Neuronal stem cell (in vitro differentiated cells): ENCODE results near the gene CCNG1.

Experiments used
- DNase-seq: peaks from one replicate; pipeline ENCODE4 v3.0.0-alpha.2; 2013; ENCODE audit warnings: low spot score
- H2AFZ ChIP-seq: one replicate; pipeline ENCODE4 v1.6.1; 2013; ENCODE audit warnings: mild to moderate bottlenecking, low read length, inconsistent platforms
- H2AK5ac ChIP-seq: 2 replicates; pipeline ENCODE4 v1.6.1; 2013; ENCODE audit warnings: low read depth, mild to moderate bottlenecking, inconsistent platforms, low read length, moderate library complexity, mixed read lengths
- H2BK120ac ChIP-seq: 2 replicates; pipeline ENCODE4 v1.6.1; 2013; ENCODE audit warnings: low read depth, mild to moderate bottlenecking, inconsistent platforms, low read length, moderate library complexity, mixed read lengths
- H2BK12ac ChIP-seq: one replicate; pipeline ENCODE4 v1.6.1; 2013; ENCODE audit warnings: low read length, inconsistent platforms
- H2BK15ac ChIP-seq: 2 replicates; pipeline ENCODE4 v1.6.1; 2013; ENCODE audit warnings: mild to moderate bottlenecking, low read length, inconsistent platforms, mixed read lengths
- H2BK5ac ChIP-seq: one replicate; pipeline ENCODE4 v1.6.1; 2013; ENCODE audit warnings: inconsistent platforms, mild to moderate bottlenecking, low read length, moderate library complexity
- H3K14ac ChIP-seq: one replicate; pipeline ENCODE4 v1.6.1; 2013; ENCODE audit warnings: low read length, inconsistent platforms
- H3K18ac ChIP-seq: 2 replicates; pipeline ENCODE4 v1.6.1; 2013; ENCODE audit warnings: low read length, inconsistent platforms
- H3K23ac ChIP-seq: 2 replicates; pipeline ENCODE4 v1.6.1; 2013; ENCODE audit warnings: low read depth, mild to moderate bottlenecking, mixed read lengths, low read length, inconsistent platforms; ENCODE audit not compliant: poor library complexity
- H3K27ac ChIP-seq: replicated peaks from 3 replicates; pipeline ENCODE4 v1.5.1; 2013; ENCODE audit warnings: low read length, inconsistent platforms
- H3K27me3 ChIP-seq, 3 experiments: 2 replicates each; pipeline ENCODE4 v1.6.1; 2013; ENCODE audit warnings: low read length in 3 of 3, mild to moderate bottlenecking in 2 of 3, inconsistent platforms in 1 of 3, low read depth in 1 of 3, mixed read lengths in 1 of 3, moderate library complexity in 1 of 3; ENCODE audit not compliant: control insufficient read depth in 3 of 3, insufficient read depth in 3 of 3
- H3K36me3 ChIP-seq, 2 donors: replicated peaks in 1 of 2; 2 replicates each; pipeline ENCODE4 v1.6.1; 2013; ENCODE audit warnings: low read length in 2 of 2; ENCODE audit not compliant: control insufficient read depth in 2 of 2, insufficient read depth in 2 of 2
- H3K4ac ChIP-seq: 2 replicates; pipeline ENCODE4 v1.6.1; 2013; ENCODE audit warnings: inconsistent platforms, mild to moderate bottlenecking, low read length, moderate library complexity
- H3K4me1 ChIP-seq, 2 donors: 1 replicate in 1 of 2; 2 replicates in 1 of 2; pipeline ENCODE4 v1.6.1; 2013; ENCODE audit warnings: low read length in 2 of 2, low read depth in 1 of 2; ENCODE audit not compliant: control insufficient read depth in 2 of 2, insufficient read depth in 1 of 2
- H3K4me2 ChIP-seq: one replicate; pipeline ENCODE4 v1.6.1; 2013; ENCODE audit warnings: mild to moderate bottlenecking, low read length, inconsistent platforms; ENCODE audit not compliant: insufficient read depth, poor library complexity, severe bottlenecking
- H3K4me3 ChIP-seq, 2 donors: 2 replicates each; pipeline ENCODE4 v1.5.1; 2013; ENCODE audit warnings: low read length in 2 of 2, mild to moderate bottlenecking in 2 of 2, inconsistent platforms in 1 of 2, moderate library complexity in 1 of 2
- H3K79me1 ChIP-seq: one replicate; pipeline ENCODE4 v1.6.1; 2013; ENCODE audit warnings: low read depth, mild to moderate bottlenecking, inconsistent platforms, low read length, moderate library complexity
- H3K9ac ChIP-seq: one replicate; pipeline ENCODE4 v1.6.1; 2013; ENCODE audit warnings: mild to moderate bottlenecking, low read depth, low read length, inconsistent platforms; ENCODE audit not compliant: poor library complexity
- H3K9me3 ChIP-seq, 2 donors: replicated peaks in 1 of 2; 2 replicates each; pipeline versions ENCODE3 to v1.6.1; 2013; ENCODE audit warnings: low read length in 2 of 2, mild to moderate bottlenecking in 2 of 2, inconsistent platforms in 1 of 2, low read depth in 1 of 2, mixed read lengths in 1 of 2, moderate library complexity in 1 of 2; ENCODE audit not compliant: control insufficient read depth in 2 of 2, insufficient read depth in 1 of 2
- H4K8ac ChIP-seq: one replicate; pipeline ENCODE4 v1.6.1; 2013; ENCODE audit warnings: low read depth, mild to moderate bottlenecking, inconsistent platforms, low read length, moderate library complexity
- H4K91ac ChIP-seq: one replicate; pipeline ENCODE4 v1.6.1; 2013; ENCODE audit warnings: low read length, low read depth, mild to moderate bottlenecking, inconsistent platforms; ENCODE audit not compliant: poor library complexity
- WGBS, 2 donors: extraction: QIAGEN DNeasy Blood & Tissue Kit; methylation state at CpG; one replicate each; pipeline ENCODE4 v1.1.7; 2013; ENCODE audit warnings: missing lambda C conversion rate in 2 of 2, mixed read lengths in 1 of 2; ENCODE audit not compliant: insufficient read length in 2 of 2, insufficient replicate concordance in 1 of 2; ENCODE audit errors: extremely low coverage in 2 of 2; 5-methylcytosine and 5-hydroxymethylcytosine counted together

Gene CCNG1

GRCh38 chr5:163407034-163407655 is 30.2 kb upstream of the CCNG1 start:
- Histone ChIP-seq H2AFZ (no peak overlapping the region), H2BK5ac (no peak overlapping the region), H3K14ac (no peak overlapping the region), H3K36me3 (no peaks in the 10 kb centered on the region), H2AK5ac (no peak overlapping the region), H2BK12ac (no peak overlapping the region), H3K4ac (no peak overlapping the region), H4K91ac (no peak overlapping the region), H3K9ac (no peak overlapping the region), H3K4me2 (no peak overlapping the region), H2BK120ac (no peak overlapping the region), H3K4me1 (no peaks in the 10 kb centered on the region), H2BK15ac (no peak overlapping the region), H3K79me1 (no peaks in the 10 kb centered on the region), H3K9me3 (no peaks in the 10 kb centered on the region), H4K8ac (no peak overlapping the region), H3K4me3 (no peak overlapping the region), H3K27me3 (no peaks in the 10 kb centered on the region), H3K18ac (no peak overlapping the region), H3K23ac (no peak overlapping the region), H3K27ac (no peak overlapping the region)
- no peak for DNase-seq
- no CpG with 5 or more reads among the region's 2 CpGs for WGBS, 2 donors

- H3K4ac ChIP-seq, result no peak overlapping the region
- no peaks in the 10 kb centered on the region for H3K79me1 ChIP-seq
- H3K18ac ChIP-seq, result no peak overlapping the region
- no peak overlapping the region for H3K27ac ChIP-seq
- no peak overlapping the region for H2AFZ ChIP-seq
- H2BK12ac ChIP-seq, result no peak overlapping the region
- H2BK15ac ChIP-seq, result no peak overlapping the region
- no peak overlapping the region for H2BK120ac ChIP-seq
- H3K9ac ChIP-seq, result no peak overlapping the region
- no peak overlapping the region for H3K23ac ChIP-seq
- no peak overlapping the region for H3K14ac ChIP-seq
- no peaks in the 10 kb centered on the region for H3K27me3 ChIP-seq
- no peak overlapping the region for H2AK5ac ChIP-seq
- no CpG with 5 or more reads among the region's 9 CpGs for WGBS, 2 donors
- H3K36me3 ChIP-seq, result no peaks in the 10 kb centered on the region
- no peak overlapping the region for H3K4me2 ChIP-seq
- DNase-seq, result peak; percentile 66
- H2BK5ac ChIP-seq, result no peak overlapping the region
- H3K9me3 ChIP-seq, result no peaks in the 10 kb centered on the region
- H3K4me3 ChIP-seq, result no peak overlapping the region
- no peak overlapping the region for H4K91ac ChIP-seq
- no peak overlapping the region for H4K8ac ChIP-seq
- no peaks in the 10 kb centered on the region for H3K4me1 ChIP-seq
These were observed 29.0 kb upstream of the CCNG1 start for GRCh38 chr5:163408311-163408923.

- Histone ChIP-seq H3K18ac (no peak overlapping the region), H3K9ac (no peak overlapping the region), H3K4me2 (no peak overlapping the region), H3K4me3 (no peak overlapping the region), H3K27ac (no peak overlapping the region), H2BK5ac (no peak overlapping the region), H4K8ac (no peak overlapping the region), H3K23ac (no peak overlapping the region), H3K9me3 (no peaks in the 10 kb centered on the region), H2AFZ (no peak overlapping the region), H4K91ac (no peak overlapping the region), H2BK12ac (no peak overlapping the region), H3K79me1 (no peaks in the 10 kb centered on the region), H2AK5ac (no peak overlapping the region), H3K4me1 (no peaks in the 10 kb centered on the region), H3K27me3 (no peaks in the 10 kb centered on the region), H2BK120ac (no peak overlapping the region), H2BK15ac (no peak overlapping the region), H3K4ac (no peak overlapping the region), H3K36me3 (no peaks in the 10 kb centered on the region), H3K14ac (no peak overlapping the region)
- no peak for DNase-seq
- no CpG with 5 or more reads among the region's 6 CpGs for WGBS, 2 donors
These were observed 28.0 kb upstream of the CCNG1 start for GRCh38 chr5:163409384-163409783.

- H4K91ac ChIP-seq, result no peak overlapping the region
- no peak overlapping the region for H2AK5ac ChIP-seq
- no peak overlapping the region for H2BK120ac ChIP-seq
- H2BK5ac ChIP-seq, result no peak overlapping the region
- no peaks in the 10 kb centered on the region for H3K36me3 ChIP-seq
- H3K27me3 ChIP-seq, result no peaks in the 10 kb centered on the region
- no peak overlapping the region for H3K4ac ChIP-seq
- no peak overlapping the region for H3K4me3 ChIP-seq
- no peak overlapping the region for H2BK15ac ChIP-seq
- H2BK12ac ChIP-seq, result no peak overlapping the region
- H3K9me3 ChIP-seq, result no peaks in the 10 kb centered on the region
- no peak overlapping the region for H2AFZ ChIP-seq
- no CpG with 5 or more reads among the region's 2 CpGs for WGBS, 2 donors
- no peak overlapping the region for H3K9ac ChIP-seq
- no peak overlapping the region for H3K14ac ChIP-seq
- no peaks in the 10 kb centered on the region for H3K79me1 ChIP-seq
- no peak overlapping the region for H3K27ac ChIP-seq
- no peak overlapping the region for H3K4me2 ChIP-seq
- no peak overlapping the region for H3K18ac ChIP-seq
- no peak overlapping the region for H3K23ac ChIP-seq
- no peak overlapping the region for H4K8ac ChIP-seq
- H3K4me1 ChIP-seq, result no peaks in the 10 kb centered on the region
- DNase-seq, result no peak
These were observed 26.9 kb upstream of the CCNG1 start for GRCh38 chr5:163410505-163410904.
